HG03342 (cell line): Measurements from ENCODE around the gene EPHA8.

ENCODE experiments used
- ATAC-seq: cut with Tn5 transposase; IDR thresholded peaks from one replicate; pipeline ENCODE4 v1.9.1; 2021; ENCODE audit warnings: mild to moderate bottlenecking, moderate library complexity; ENCODE audit not compliant: unreplicated experiment

The EPHA8 gene

GRCh38 chr1:22535399-22535798 lies 27.9 kb upstream of the EPHA8 start:
- no peak for ATAC-seq

DNA sequence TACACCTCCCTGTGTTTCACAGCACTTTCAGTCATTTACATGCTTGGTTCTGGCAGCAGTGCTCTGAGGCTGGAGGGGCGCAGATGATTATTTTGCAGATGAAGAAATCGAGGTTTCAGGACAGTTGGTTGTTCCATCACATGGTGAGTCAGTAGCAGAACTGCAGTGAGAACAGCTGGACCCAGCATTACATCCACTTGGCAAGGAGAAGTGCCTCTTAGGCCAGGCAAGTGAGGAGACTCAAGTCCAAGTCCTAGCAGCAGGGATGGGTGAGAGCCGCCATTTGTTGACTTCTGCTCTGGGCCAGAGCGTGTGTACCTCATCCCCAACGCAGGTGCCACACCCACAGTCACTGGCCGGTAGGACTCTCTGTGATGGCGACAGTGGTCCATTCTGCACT lies 26.8 kb upstream of the EPHA8 start:
- no peak for ATAC-seq

- ATAC-seq = no peak
Observed at GRCh38 chr1:22537441-22538139, 25.7 kb upstream of the EPHA8 start.

- ATAC-seq = no peak
Observed at GRCh38 chr1:22539510-22540118, 23.7 kb upstream of the EPHA8 start.

DNA sequence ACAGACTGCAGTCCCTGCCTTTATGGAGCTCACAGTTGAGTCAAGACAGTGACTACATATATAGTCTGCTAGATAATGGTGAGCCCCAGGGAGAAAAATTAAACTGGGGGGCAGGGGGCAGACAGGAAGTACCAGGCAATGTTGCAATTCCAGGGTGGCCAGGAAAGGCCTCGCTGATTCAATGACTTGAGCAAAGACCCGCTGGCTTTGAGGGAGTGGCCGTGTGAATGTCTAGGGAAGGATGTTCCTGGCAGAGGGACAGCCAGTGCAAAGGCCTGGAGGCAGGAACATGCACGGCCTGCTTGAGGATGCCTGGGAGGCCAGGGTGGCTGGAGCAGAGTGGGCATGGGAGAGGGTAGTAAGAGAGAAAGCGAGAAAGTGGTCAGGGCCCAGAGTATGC lies 23.0 kb upstream of the EPHA8 start:
- ATAC-seq = no peak

- no peak for ATAC-seq
Observed at GRCh38 chr1:22542886-22543285, 20.4 kb upstream of the EPHA8 start.

DNA sequence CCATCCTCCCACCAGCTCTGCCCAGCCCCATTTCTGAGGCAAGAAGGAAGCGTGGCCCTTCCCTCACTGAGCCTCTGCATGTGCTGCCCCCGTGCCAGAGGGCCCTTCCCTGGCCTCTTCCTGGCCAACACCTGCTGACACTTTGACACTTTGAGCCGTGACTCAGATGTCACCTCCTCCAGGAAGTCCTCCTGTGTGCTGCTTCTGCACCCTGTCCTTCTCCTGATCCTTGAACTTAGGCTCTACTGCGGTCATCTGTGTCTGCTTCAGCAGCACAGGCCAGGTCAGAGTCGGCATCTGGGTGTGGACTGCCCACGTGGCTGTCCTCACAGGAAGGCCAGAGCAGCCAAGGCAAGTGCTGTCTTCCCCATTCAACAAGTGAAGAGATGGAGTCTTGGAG lies 19.6 kb upstream of the EPHA8 start:
- ATAC-seq = no peak

GRCh38 chr1:22544606-22545005 lies 18.7 kb upstream of the EPHA8 start:
- no peak for ATAC-seq

GRCh38 chr1:22545141-22545540 lies 18.1 kb upstream of the EPHA8 start:
- ATAC-seq = no peak

DNA sequence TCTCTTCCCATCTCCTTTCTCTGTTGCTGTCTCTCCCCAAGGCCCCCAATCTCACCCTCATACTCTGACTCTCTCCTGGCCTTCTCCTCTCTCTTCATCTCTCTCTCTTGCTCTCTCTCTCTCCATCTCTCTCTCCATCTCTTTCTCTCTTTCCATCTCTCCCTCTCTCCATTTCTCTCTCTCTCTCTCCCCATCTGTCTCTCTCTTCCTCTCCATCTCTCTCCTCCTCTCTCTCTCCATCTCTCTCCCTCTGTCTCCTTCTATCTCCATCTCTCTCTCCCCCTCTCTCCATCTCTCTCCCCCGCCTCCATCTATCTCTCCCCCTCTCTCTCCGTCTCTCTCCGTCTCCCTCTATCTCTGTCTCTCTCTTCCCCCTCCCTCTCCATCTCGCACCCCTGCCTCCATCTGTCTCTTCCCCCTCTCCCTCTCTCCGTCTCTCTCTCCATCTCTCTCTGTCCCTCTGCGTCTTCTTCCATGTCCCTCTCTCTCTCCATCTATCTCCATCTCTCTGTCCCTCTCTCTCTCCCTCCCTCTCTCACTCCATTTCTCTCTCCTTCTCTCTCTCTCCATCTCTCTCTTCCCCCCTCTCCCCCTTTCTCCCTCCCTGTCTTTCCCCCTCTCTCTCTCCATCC lies 16.0 kb upstream of the EPHA8 start:
- ATAC-seq = no peak

DNA sequence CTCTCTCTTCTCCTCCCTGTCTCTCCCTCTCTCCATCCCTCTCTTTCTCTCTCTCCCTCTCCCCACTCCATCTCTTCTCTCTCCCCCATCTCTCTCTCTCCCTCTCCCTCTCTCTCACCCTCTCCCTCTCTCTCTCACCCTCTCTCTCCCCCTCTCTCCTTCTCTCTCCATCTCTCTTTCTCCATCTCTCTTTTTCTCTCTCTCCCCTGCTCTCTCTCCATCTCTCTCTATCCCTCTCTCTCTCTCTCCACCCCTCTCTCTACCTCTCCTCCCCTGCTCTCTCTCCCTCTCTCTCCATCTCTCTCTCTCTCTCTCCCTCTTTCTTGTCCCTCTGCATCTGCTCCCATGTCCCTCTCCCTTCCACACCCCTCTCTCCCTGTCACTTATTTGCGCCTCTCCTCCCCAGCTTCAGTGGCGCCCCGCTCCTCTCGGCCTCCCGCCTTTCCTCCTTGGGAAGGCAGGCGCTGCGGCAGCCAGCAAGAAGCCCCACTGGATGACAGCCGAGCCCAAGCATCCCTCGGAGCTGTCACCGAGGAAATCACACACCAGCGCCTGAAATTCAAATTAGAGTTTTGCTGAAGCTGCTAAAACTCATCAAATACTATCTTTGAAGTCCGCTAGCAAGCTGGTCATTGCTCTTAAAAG lies 15.3 kb upstream of the EPHA8 start:
- ATAC-seq = no peak

DNA sequence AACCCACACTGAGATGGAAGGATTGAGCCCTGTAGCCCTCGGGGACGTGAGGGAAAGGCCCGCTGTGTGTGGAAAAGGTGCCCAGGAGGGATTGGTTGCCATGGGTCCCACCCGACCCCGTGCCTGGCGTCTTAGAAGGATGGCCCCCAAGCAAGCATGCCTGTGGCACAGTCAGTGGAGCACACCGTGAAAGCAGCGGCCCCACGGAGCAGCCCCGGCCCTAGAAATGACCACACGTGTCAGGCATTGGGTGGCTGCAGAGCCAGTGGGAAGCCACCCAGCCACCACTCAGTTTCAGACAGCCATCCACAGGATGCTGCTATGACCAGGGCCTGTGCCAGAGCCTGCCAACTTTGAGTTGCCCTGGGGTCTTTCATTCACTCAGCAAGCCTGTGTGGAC lies 13.3 kb upstream of the EPHA8 start:
- no peak for ATAC-seq

- ATAC-seq = no peak
Observed at GRCh38 chr1:22551591-22551990, 11.7 kb upstream of the EPHA8 start.

DNA sequence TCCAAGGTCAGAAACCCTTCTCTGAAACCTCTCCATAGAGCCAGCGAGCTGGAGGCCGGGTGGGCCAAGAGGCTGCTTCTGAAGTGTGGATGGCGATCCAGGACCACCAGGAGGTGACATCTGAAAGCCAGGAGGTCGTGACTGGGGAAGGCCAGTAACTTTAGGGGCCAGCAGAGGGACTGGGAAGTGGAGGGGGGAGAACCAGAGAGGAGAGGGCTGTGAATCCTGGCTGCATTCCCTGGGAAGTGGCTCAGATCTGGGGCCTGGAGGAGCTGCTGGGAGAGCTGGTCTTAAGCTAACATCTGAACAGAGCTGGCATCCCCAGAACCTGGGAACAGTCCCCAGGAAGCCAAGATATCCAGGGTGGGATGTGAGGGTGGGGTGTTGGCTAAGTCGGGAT lies 11.3 kb upstream of the EPHA8 start:
- ATAC-seq = no peak

GRCh38 chr1:22553104-22553880 lies 10.0 kb upstream of the EPHA8 start:
- no peak for ATAC-seq

DNA sequence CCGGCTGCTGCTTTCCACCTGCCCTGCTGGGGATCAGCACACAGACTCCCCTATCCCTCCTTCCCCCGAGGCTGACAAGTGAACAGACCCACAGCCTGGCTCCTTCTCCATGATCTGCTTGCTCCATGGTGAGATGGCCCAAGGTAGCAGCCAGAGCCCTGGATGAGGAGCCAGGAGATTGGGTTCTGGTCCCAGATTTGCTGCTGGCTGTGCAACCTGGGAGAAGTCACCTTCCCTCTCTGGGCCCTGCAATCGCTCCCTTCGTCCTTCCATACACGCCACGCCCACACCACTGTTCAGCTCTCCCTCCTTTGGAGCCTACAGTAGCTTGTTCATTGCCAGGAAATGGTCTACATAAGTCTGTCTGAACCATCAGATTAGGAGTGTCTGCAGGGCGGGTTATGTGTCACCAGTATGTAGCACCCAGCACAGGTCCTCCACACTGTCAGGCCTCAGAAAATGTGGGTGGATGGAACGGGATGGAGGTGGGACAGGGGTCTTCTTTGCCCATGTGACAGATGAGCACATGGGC lies 9.2 kb upstream of the EPHA8 start:
- ATAC-seq = no peak

GRCh38 chr1:22555371-22555656 lies 8.0 kb upstream of the EPHA8 start:
- no peak for ATAC-seq

- ATAC-seq = no peak
Observed at GRCh38 chr1:22556391-22557104, 6.7 kb upstream of the EPHA8 start.

DNA sequence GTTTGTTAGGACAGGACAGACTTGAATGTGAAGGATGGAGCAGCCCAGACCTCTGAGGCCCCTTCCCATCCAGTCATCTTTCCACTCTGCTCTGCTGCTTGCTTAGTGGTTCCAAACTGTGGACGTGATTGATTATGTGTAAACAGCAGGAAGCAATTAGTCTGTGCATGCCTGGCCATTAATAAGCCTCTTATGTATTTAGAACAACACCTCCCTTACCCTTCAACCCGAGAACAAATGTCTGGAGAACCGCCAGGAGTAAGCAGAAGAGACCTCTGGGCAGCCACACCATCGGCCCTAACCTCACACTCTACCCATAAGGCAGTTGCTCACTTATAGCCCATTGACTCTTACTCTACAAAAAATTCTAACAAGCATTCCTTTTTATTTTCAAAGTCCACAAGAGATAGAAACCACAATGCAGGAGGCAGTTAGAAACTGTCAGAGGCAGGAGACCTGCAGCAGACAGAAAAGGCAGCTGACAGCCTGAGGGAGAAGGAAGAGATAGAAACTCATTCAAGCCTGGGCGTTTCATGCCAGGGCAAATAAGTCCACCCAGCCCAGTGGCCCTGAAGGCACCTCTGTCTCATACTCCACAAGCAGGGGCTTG lies 5.8 kb upstream of the EPHA8 start:
- ATAC-seq = no peak
